GM19467 (cell line): ENCODE results near the gene AKR7A3.
A peak's percentile ranks its signal among the peaks of the same experiment; 100 is the strongest.
"Not testable (repeated sequence)": the region's sequence is repeated elsewhere in the genome, so short reads cannot be mapped to it uniquely, and the experiment has no call there.

ENCODE experiments used
- ATAC-seq: cut with Tn5 transposase; IDR thresholded peaks from one replicate; pipeline ENCODE4 v1.9.1; 2021; ENCODE audit warnings: mild to moderate bottlenecking, moderate library complexity; ENCODE audit not compliant: unreplicated experiment

The AKR7A3 gene

DNA sequence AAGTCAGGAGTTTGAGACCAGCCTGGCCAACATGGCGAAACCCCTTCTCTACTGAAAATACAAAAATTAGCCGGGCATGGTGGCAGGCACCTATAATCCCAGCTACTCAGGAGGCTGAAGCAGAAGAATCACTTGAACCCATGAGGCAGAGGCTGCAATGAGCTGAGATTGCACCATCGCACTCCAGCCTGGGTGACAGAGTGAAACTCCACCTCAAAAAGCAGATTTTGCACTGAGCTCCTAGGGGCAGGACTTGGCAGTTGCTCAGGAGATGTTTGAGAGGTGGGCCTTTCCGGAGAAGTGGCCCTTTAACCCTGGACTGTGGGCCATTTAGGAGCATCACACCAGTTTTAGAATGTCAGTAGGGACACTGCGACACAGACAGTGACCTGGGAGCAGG is 32.3 kb downstream of the AKR7A3 start:
- not testable (repeated sequence) for ATAC-seq

DNA sequence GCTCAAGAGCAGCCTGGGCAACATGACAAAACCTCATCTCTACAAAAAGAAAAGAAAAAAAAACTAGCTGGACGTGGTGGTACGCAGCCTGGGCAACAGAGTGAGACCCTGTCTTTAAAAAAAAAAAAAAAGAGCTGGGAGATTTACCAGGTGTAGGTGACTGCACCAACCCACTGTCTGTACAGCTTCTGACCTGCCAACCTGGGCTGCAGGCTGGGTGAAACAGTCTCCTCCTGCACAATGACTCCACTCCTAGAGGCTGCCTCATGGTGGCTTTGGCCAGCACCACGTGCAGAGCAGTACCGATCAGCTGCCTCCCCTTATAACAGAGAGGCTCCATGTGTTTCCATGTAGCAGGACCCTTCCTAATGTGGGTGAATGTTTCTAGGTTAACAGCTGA is 33.3 kb downstream of the AKR7A3 start:
- ATAC-seq, result no peak

DNA sequence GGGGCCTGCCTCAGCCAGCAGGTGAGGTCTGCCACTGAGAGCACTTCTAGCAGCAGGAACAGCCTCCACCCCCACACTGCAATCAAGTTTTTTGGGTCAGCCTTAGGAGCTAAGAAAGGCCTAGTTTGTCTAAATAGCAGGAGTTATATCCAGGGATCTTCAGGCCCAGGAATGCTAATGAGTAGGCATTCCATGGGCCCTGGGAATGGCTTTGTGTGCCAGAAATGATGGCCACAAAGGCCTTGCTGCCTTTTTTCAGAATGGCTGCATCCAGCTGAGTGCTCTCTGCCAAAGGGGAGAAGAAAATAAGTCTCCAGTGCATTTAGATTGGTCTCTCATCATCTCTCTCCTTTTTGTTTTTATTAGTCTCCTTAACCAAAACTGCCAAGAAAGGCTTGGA is 34.2 kb downstream of the AKR7A3 start:
- ATAC-seq, result no peak

GRCh38 chr1:19251305-19252196 is 37.0 kb downstream of the AKR7A3 start, which contains the start of the genes EMC1 and MRTO4:
TSS of gene EMC1 (minus strand) at chr1:19251524. CDS start at chr1:19251509, 15 bp downstream.
TSS of gene MRTO4 (plus strand) at chr1:19251805. CDS start at chr1:19251836, 31 bp downstream.
- peak; percentile 69 for ATAC-seq

GRCh38 chr1:19250629-19251304 is 37.8 kb downstream of the AKR7A3 start:
- no peak for ATAC-seq

GRCh38 chr1:19240673-19241538 is 47.7 kb downstream of the AKR7A3 start:
- no peak for ATAC-seq

GRCh38 chr1:19239876-19240275 is 48.7 kb downstream of the AKR7A3 start:
- ATAC-seq, result no peak

GRCh38 chr1:19234224-19234623 is 54.3 kb downstream of the AKR7A3 start:
- no peak for ATAC-seq
